Measurements from ENCODE around the gene ANGPTL2. TPM values are rescaled to one million over a fixed set of nuclear protein-coding genes. Genes with fewer than 3 reads are reported as not detected.

ANGPTL2 gene
- total RNA-seq, 2 experiments from 2014 or later: not detected

DNA sequence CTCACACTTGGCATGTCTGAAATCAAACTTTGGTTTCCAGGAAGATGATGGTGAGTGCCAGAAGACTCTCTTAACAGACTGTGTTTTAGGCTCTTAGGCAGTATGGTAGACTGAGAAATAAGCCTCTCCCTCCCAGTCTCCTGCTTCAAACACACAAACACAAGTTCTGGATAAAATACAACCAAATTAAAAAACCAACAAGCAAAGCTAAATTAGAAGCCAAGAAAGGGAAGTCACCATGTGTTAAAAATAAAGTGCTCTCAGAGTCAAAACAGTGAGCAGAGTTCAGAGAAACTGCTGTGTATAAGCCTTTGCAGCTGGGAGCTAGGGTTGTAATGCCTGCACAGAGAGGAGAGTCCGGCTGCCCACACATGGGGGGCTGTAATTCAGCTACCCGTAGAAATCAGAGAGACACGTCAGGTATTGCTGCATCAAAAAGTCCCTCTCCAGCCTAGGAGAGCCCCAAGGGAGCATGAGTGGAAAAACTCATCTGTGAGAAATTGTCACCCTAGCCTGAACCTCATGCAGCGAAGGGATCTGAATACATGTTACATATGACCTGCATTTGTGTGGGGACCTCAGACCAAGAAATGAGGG is 62.6 kb downstream of the ANGPTL2 start:
- Histone ChIP-seq H3K79me2 (ENCODE audit: insufficient read depth, low read depth, low read length) (no peaks in the 10 kb centered on the region), H3K9me3 (ENCODE audit: low read length) (no peaks in the 10 kb centered on the region), H2AFZ (ENCODE audit: low read length) (no peak overlapping the region), H3K4me1 (ENCODE audit: insufficient read depth, low read length, poor library complexity, severe bottlenecking) (peaks cover 11% of the 10 kb centered on the region), H4K20me1 (ENCODE audit: insufficient read depth, low read length) (no peaks in the 10 kb centered on the region), H3K4me2 (ENCODE audit: low read length) (no peak overlapping the region; the same call in 1 of the 2 replicates), H3K36me3 (ENCODE audit: insufficient read depth, low read length) (no peaks in the 10 kb centered on the region), H3K9me2 (ENCODE audit: insufficient read depth, low read length) (no peaks in the 10 kb centered on the region), H3K27ac (ENCODE audit: low read depth, low read length, poor library complexity, severe bottlenecking) (no peak overlapping the region), H3K4me3 (ENCODE audit: low read depth, low read length, poor library complexity, severe bottlenecking) (no peak overlapping the region)
- intact Hi-C loops (cut with micrococcal nuclease; ENCODE audit: unreplicated experiment): no loop called here
- peak; percentile 5 for DNase-seq (ENCODE audit: low spot score)
- ChIA-PET POLR2A (interaction anchor here (0.7 kb wide), 1 partner anchor 86 kb away, joined by 3 read pairs; no protein-coding TSS in a partner anchor), CTCF (ENCODE audit: unreplicated experiment) (no interaction called here)
- BruUV-seq (replicated peaks): no TSS peak
- no peak for TF ChIP-seq EZH2phosphoT487 (IDR thresholded peaks at IDR 0.05; ENCODE audit: borderline replicate concordance, low read depth, low read length)
- TF ChIP-seq, protein P1, sequence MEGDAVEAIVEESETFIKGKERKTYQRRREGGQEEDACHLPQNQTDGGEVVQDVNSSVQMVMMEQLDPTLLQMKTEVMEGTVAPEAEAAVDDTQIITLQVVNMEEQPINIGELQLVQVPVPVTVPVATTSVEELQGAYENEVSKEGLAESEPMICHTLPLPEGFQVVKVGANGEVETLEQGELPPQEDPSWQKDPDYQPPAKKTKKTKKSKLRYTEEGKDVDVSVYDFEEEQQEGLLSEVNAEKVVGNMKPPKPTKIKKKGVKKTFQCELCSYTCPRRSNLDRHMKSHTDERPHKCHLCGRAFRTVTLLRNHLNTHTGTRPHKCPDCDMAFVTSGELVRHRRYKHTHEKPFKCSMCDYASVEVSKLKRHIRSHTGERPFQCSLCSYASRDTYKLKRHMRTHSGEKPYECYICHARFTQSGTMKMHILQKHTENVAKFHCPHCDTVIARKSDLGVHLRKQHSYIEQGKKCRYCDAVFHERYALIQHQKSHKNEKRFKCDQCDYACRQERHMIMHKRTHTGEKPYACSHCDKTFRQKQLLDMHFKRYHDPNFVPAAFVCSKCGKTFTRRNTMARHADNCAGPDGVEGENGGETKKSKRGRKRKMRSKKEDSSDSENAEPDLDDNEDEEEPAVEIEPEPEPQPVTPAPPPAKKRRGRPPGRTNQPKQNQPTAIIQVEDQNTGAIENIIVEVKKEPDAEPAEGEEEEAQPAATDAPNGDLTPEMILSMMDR (conservative IDR thresholded peaks at IDR 0.05; ENCODE audit: low read length): no peak

DNA sequence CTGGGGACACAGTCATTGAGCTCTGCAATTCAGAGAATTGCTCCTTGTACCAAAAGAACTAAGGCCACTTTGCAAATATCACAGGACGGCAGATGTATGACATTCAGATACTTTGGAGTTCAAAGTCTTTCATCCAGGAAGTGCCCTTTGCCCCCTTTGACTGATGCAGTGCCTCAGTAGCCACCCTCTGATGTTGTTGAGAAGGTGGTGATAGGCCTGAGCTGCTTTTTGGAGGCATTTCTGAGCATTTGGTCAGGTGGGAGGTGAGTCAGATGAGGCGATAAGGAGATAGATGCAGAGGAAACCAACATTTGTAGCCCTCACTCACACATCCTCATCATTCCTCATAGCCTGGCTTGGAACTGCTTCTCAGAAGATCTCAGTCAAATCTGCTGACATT is 63.4 kb downstream of the ANGPTL2 start:
- POLR2A ChIA-PET: interaction anchor here (0.7 kb wide), 1 partner anchor 85 kb away, joined by 3 read pairs; no protein-coding TSS in a partner anchor
- no peak for DNase-seq (ENCODE audit: low spot score)
- CTCF ChIA-PET (ENCODE audit: unreplicated experiment): no interaction called here
- Histone ChIP-seq H2AFZ (ENCODE audit: low read length) (no peak overlapping the region), H3K4me3 (ENCODE audit: low read depth, low read length, poor library complexity, severe bottlenecking) (no peak overlapping the region), H3K27ac (ENCODE audit: low read depth, low read length, poor library complexity, severe bottlenecking) (no peak overlapping the region), H3K36me3 (ENCODE audit: insufficient read depth, low read length) (no peaks in the 10 kb centered on the region), H3K79me2 (ENCODE audit: insufficient read depth, low read depth, low read length) (no peaks in the 10 kb centered on the region), H3K4me1 (ENCODE audit: insufficient read depth, low read length, poor library complexity, severe bottlenecking) (peaks cover 11% of the 10 kb centered on the region), H3K4me2 (ENCODE audit: low read length) (no peak overlapping the region), H3K9me3 (ENCODE audit: low read length) (no peaks in the 10 kb centered on the region), H3K9me2 (ENCODE audit: insufficient read depth, low read length) (no peaks in the 10 kb centered on the region), H4K20me1 (ENCODE audit: insufficient read depth, low read length) (no peaks in the 10 kb centered on the region)
- intact Hi-C loops (cut with micrococcal nuclease; ENCODE audit: unreplicated experiment): no loop called here
- TF ChIP-seq, protein P1 (conservative IDR thresholded peaks at IDR 0.05; ENCODE audit: low read length): no peak
- no peak for TF ChIP-seq EZH2phosphoT487 (IDR thresholded peaks at IDR 0.05; ENCODE audit: borderline replicate concordance, low read depth, low read length)
- BruUV-seq (replicated peaks): no TSS peak

DNA sequence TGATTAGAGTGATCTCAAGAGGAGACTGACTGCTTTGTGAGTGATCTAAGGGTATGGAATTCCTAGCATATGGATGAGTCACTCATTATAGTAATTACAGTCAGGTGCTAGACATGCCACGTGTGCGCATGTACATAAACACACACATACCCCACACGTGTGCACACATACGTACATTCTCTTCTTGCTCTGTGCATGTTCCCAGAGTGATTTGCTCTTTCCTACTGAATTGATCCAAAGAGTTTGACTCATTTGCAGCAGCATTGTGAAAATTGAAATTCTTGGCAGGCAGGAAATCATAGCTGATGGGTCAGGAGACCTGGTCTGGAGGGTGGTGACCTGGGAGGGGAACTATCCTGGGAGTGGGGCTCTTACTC is 63.8 kb downstream of the ANGPTL2 start:
- Histone ChIP-seq H4K20me1 (ENCODE audit: insufficient read depth, low read length) (no peaks in the 10 kb centered on the region), H3K9me2 (ENCODE audit: insufficient read depth, low read length) (no peaks in the 10 kb centered on the region), H3K9me3 (ENCODE audit: low read length) (no peaks in the 10 kb centered on the region), H3K36me3 (ENCODE audit: insufficient read depth, low read length) (no peaks in the 10 kb centered on the region), H3K27ac (ENCODE audit: low read depth, low read length, poor library complexity, severe bottlenecking) (no peak overlapping the region), H3K4me2 (ENCODE audit: low read length) (no peak overlapping the region), H3K79me2 (ENCODE audit: insufficient read depth, low read depth, low read length) (no peaks in the 10 kb centered on the region), H3K4me1 (ENCODE audit: insufficient read depth, low read length, poor library complexity, severe bottlenecking) (peaks cover 11% of the 10 kb centered on the region), H2AFZ (ENCODE audit: low read length) (no peak overlapping the region), H3K4me3 (ENCODE audit: low read depth, low read length, poor library complexity, severe bottlenecking) (no peak overlapping the region)
- intact Hi-C loops (cut with micrococcal nuclease; ENCODE audit: unreplicated experiment): no loop called here
- BruUV-seq (replicated peaks): no TSS peak
- no peak for DNase-seq (ENCODE audit: low spot score)
- ChIA-PET POLR2A (no interaction called here), CTCF (ENCODE audit: unreplicated experiment) (no interaction called here)
- TF ChIP-seq, protein P1 (conservative IDR thresholded peaks at IDR 0.05; ENCODE audit: low read length): no peak
- no peak for TF ChIP-seq EZH2phosphoT487 (IDR thresholded peaks at IDR 0.05; ENCODE audit: borderline replicate concordance, low read depth, low read length)
